Measurements from ENCODE around the gene SPATA24. TPM values are rescaled to one million over a fixed set of nuclear protein-coding genes. Genes with fewer than 3 reads are reported as not detected.

The SPATA24 gene
- total RNA-seq: 4.1 and 6.2 TPM in 2 replicates

GRCh38 chr5:139403787-139404483, at the start of gene SPATA24:
Gene SPATA24 (minus strand): TSS chr5:139404089. CDS start chr5:139404060, 29 bp downstream.

GRCh38 chr5:139439013-139439903, 35.4 kb upstream of the SPATA24 start, which contains the start of gene DNAJC18:
Gene DNAJC18 (minus strand): TSS chr5:139439525. CDS start chr5:139439445, 80 bp downstream.

GRCh38 chr5:139394654-139395566, 9.0 kb downstream of the SPATA24 start, which contains the start of gene PROB1:
Gene PROB1 (minus strand): TSS chr5:139395104. CDS start chr5:139395081, 23 bp downstream.

GRCh38 chr5:139389701-139390638, 13.9 kb downstream of the SPATA24 start, which contains the start of gene MZB1:
Gene MZB1 (minus strand): TSS chr5:139389913. CDS start chr5:139389856, 57 bp downstream.

GRCh38 chr5:139383275-139383992, 20.5 kb downstream of the SPATA24 start, which contains the start of gene SLC23A1:
Gene SLC23A1 (minus strand): TSS chr5:139383297. CDS start chr5:139383253, 44 bp downstream.

Small RNA genes within 50 kb of the gene (small RNA-seq; reads per million reads assigned to genes)
- gene RNU5B-4P: not detected

Other genes starting within 250 kb of the SPATA24 start
- gene SIL1, start 205.7 kb downstream of the SPATA24 start, total RNA-seq: 29.2 and 32.3 TPM in 2 replicates
- gene MATR3, start 110.3 kb downstream of the SPATA24 start, total RNA-seq: 208 and 306 TPM in 2 replicates
- gene PAIP2, start 62.2 kb downstream of the SPATA24 start, total RNA-seq: 56.7 and 67.0 TPM in 2 replicates
- gene SLC23A1, start 20.8 kb downstream of the SPATA24 start, total RNA-seq: not detected in 2 replicates
- gene MZB1, start 14.2 kb downstream of the SPATA24 start, total RNA-seq: 0.19 TPM in 1 of 2 replicates, not detected in the other
- gene PROB1, start 9.0 kb downstream of the SPATA24 start, total RNA-seq: 4.6 and 7.2 TPM in 2 replicates
- 8.7 and 13.7 TPM in 2 replicates for gene DNAJC18, start 35.4 kb upstream of the SPATA24 start, total RNA-seq
- gene ECSCR, start 58.7 kb upstream of the SPATA24 start, total RNA-seq: 329 and 359 TPM in 2 replicates
- gene SMIM33, start 66.9 kb upstream of the SPATA24 start, total RNA-seq: not detected in 2 replicates
- gene STING1, start 78.7 kb upstream of the SPATA24 start, total RNA-seq: 56.9 and 67.3 TPM in 2 replicates
- 76.8 and 92.5 TPM in 2 replicates for gene UBE2D2, start 157.2 kb upstream of the SPATA24 start, total RNA-seq
- gene CXXC5, start 244.3 kb upstream of the SPATA24 start, total RNA-seq: 6.5 and 20.3 TPM in 2 replicates

Data from vein endothelial cell (primary cell).